Natural killer cell (primary cell): ENCODE data around the gene ABCC2. TPM values are rescaled to one million over a fixed set of nuclear protein-coding genes. Genes with fewer than 3 reads are reported as not detected.

Experiments used
- ATAC-seq, 3 donors: fragments of 150-1000 bp in 2 of 3; fragments of 200-7000 bp in 1 of 3; cut with Tn5 transposase; 1 replicate in 1 of 3; 2 replicates in 2 of 3; pipeline ENCODE4 v1.10.0; 2021; ENCODE audit warnings: mild to moderate bottlenecking in 2 of 3, moderate library complexity in 2 of 3
- DNase-seq, 2 donors: peaks; one replicate each; pipeline versions ENCODE4 v3.0.0 to v3.0.0-alpha.2; 2013 to 2021; ENCODE audit warnings: mixed read lengths in 1 of 2
- H3K27ac ChIP-seq: one replicate; pipeline ENCODE4 v1.5.1; 2013; ENCODE audit warnings: mild to moderate bottlenecking, low read length
- H3K27me3 ChIP-seq: one replicate; pipeline ENCODE4 v1.6.1; 2013; ENCODE audit warnings: low read length; ENCODE audit not compliant: control insufficient read depth, insufficient read depth
- H3K36me3 ChIP-seq: one replicate; pipeline ENCODE4 v1.6.1; 2013; ENCODE audit warnings: low read length; ENCODE audit not compliant: control insufficient read depth, insufficient read depth
- H3K4me1 ChIP-seq: one replicate; pipeline ENCODE4 v1.6.1; 2013; ENCODE audit warnings: low read length; ENCODE audit not compliant: control insufficient read depth, insufficient read depth
- H3K4me3 ChIP-seq: one replicate; pipeline ENCODE4 v1.5.1; 2013; ENCODE audit warnings: low read length
- H3K9me3 ChIP-seq: one replicate; pipeline ENCODE4 v1.6.1; 2013; ENCODE audit warnings: low read length; ENCODE audit not compliant: control insufficient read depth, insufficient read depth
- H3K27ac Mint-ChIP-seq, 2 donors: one replicate each; pipeline ENCODE4 v1.8.0; 2022; ENCODE audit warnings: mild to moderate bottlenecking in 2 of 2, mixed read lengths in 2 of 2, moderate library complexity in 1 of 2
- H3K27me3 Mint-ChIP-seq, 2 donors: one replicate each; pipeline ENCODE4 v1.8.0; 2022; ENCODE audit warnings: low read depth in 2 of 2, mixed read lengths in 2 of 2
- H3K36me3 Mint-ChIP-seq: one replicate; pipeline ENCODE4 v1.8.0; 2022; ENCODE audit warnings: mixed read lengths
- H3K4me1 Mint-ChIP-seq, 2 donors: one replicate each; pipeline ENCODE4 v1.8.0; 2022; ENCODE audit warnings: mixed read lengths in 2 of 2
- H3K4me3 Mint-ChIP-seq: one replicate; pipeline ENCODE4 v1.8.0; 2022; ENCODE audit warnings: mild to moderate bottlenecking, moderate library complexity, mixed read lengths
- H3K9me3 Mint-ChIP-seq, 2 donors: one replicate each; pipeline ENCODE4 v1.8.0; 2022; ENCODE audit warnings: mixed read lengths in 2 of 2
- WGBS: methylation state at CpG from one replicate; pipeline ENCODE4 v1.1.7; 2013; ENCODE audit warnings: missing lambda C conversion rate; ENCODE audit not compliant: insufficient coverage; 5-methylcytosine and 5-hydroxymethylcytosine counted together
- intact Hi-C: fragments of 100-400 bp; cut with micrococcal nuclease; formaldehyde crosslinking; loops from one replicate; pipeline ENCODE4 v1.14.2; 2022
- total RNA-seq, 4 donors: library from RNA; stranded (reverse); fragments of 120-200 nt in 1 of 4; gene quantifications; one replicate each; pipeline versions ENCODE4 v1.2.3 to v1.2.4, GENCODE V29; 2013 to 2022
- TF ChIP-seq, protein P1 (sequence below): fragments of 200-600 bp; IDR thresholded peaks from one replicate; pipeline ENCODE4 v1.8.0; 2022; ENCODE audit warnings: antibody characterized with exemption

The ABCC2 gene
- total RNA-seq, 3 donors from 2014 or later (not counting 1 experiment from before 2014, with no cell fraction given), result 1.3 to 3.4 (median 2.7) TPM

DNA sequence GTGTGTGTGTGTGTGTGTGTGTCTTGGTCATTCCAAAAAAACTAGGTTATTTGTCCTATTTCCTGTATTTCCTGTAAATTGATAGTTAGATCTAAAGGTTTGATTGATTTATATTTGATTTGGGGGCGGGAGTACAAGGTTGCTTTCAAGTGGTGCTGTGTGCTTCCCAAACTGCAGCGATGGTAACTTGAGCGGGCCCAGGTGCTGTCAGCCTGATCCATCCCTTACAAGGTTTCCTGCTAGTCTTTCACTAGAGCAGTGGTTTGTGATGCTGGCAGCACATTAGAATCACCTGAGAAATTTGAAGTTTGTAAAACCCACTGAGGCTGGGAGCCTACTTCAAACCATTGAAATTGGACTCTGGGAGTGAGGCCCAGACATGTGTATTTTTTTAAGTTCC lies 23.7 kb downstream of the ABCC2 start:
- no peaks in the 10 kb centered on the region for H3K36me3 Mint-ChIP-seq
- ATAC-seq, result no peak
- no peak overlapping the region for H3K27ac Mint-ChIP-seq
- DNase-seq, result no peak
- Histone ChIP-seq H3K9me3 (no peaks in the 10 kb centered on the region), H3K36me3 (no peaks in the 10 kb centered on the region), H3K27ac (no peak overlapping the region), H3K27me3 (no peaks in the 10 kb centered on the region), H3K4me1 (no peaks in the 10 kb centered on the region), H3K4me3 (no peak overlapping the region)
- WGBS, result 64% methylated on average over 3 of the region's 3 CpGs
- no peaks in the 10 kb centered on the region for H3K4me1 Mint-ChIP-seq
- peaks cover 0 to 2% of the 10 kb centered on the region in 2 donors for H3K27me3 Mint-ChIP-seq
- H3K4me3 Mint-ChIP-seq, result no peak overlapping the region
- intact Hi-C loops, result no loop called here
- H3K9me3 Mint-ChIP-seq, result no peaks in the 10 kb centered on the region
- TF ChIP-seq, protein P1, sequence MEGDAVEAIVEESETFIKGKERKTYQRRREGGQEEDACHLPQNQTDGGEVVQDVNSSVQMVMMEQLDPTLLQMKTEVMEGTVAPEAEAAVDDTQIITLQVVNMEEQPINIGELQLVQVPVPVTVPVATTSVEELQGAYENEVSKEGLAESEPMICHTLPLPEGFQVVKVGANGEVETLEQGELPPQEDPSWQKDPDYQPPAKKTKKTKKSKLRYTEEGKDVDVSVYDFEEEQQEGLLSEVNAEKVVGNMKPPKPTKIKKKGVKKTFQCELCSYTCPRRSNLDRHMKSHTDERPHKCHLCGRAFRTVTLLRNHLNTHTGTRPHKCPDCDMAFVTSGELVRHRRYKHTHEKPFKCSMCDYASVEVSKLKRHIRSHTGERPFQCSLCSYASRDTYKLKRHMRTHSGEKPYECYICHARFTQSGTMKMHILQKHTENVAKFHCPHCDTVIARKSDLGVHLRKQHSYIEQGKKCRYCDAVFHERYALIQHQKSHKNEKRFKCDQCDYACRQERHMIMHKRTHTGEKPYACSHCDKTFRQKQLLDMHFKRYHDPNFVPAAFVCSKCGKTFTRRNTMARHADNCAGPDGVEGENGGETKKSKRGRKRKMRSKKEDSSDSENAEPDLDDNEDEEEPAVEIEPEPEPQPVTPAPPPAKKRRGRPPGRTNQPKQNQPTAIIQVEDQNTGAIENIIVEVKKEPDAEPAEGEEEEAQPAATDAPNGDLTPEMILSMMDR, result no peak

DNA sequence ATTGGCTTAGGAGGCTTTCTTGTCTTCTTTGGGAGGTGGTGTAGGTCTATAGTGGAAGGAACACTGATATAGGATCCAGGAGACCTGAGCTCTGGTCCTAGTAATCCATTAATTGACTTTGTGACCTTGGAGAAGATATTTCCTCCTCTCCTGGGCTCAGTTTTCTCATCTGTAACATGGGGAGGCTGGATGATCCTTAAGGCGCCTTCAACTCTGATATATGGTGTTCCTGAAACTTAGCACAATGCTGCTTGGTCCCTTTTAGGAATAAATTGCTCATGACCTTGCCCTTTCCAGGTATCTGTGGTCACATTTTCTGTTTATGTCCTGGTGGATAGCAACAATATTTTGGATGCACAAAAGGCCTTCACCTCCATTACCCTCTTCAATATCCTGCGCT lies 25.3 kb downstream of the ABCC2 start:
- peaks cover 0 to 2% of the 10 kb centered on the region in 2 donors for H3K27me3 Mint-ChIP-seq
- Histone ChIP-seq H3K9me3 (no peaks in the 10 kb centered on the region), H3K27ac (no peak overlapping the region), H3K36me3 (no peaks in the 10 kb centered on the region), H3K27me3 (no peaks in the 10 kb centered on the region), H3K4me1 (no peaks in the 10 kb centered on the region), H3K4me3 (no peak overlapping the region)
- no peak overlapping the region for H3K4me3 Mint-ChIP-seq
- intact Hi-C loops, result no loop called here
- ATAC-seq (no peak), DNase-seq (no peak)
- no peak overlapping the region for H3K27ac Mint-ChIP-seq
- no peaks in the 10 kb centered on the region for H3K9me3 Mint-ChIP-seq
- TF ChIP-seq, protein P1, result no peak
- H3K4me1 Mint-ChIP-seq, result no peaks in the 10 kb centered on the region
- no peaks in the 10 kb centered on the region for H3K36me3 Mint-ChIP-seq
- 100% methylated on average over 2 of the region's 2 CpGs for WGBS

DNA sequence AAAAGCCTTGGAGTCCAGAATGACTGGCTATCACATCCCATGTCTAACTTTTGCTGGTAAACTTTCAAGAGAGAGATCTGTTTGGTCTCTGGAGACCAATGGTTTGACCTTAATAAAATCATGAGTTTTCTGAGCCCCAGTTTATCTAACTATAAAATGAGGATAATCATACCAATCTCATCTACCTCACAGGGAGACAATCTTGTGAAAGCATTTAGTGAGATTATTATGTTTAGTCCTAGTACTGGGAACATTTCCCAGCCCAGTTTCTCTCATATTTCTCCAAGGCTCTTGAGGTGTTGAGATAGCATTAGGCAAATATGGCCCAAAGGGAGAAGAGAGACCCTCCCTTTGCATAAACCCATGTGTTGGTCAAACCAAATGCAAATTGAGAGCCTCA lies 25.8 kb downstream of the ABCC2 start:
- DNase-seq, result no peak

DNA sequence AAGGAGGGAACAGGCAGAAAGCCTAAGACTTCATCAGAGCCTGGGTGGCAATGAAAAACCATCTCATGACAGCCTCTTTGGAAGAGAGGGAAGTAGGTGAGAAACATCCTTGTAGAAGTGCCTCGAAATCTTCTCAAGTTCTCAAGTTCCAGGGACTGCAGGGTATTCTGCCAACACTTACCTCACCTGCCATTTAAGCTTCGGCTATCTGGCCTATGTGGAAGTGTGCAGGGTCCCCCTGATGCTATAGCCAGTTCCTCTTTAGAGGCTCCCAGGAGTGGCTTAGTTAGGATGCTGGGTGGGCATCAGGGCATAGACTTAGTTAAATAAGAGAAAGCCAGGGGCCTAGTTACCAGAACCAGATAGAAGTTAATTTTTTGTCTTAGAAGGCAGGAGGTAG lies 27.0 kb downstream of the ABCC2 start:
- ATAC-seq, result no peak

More for the DNA sequence above, 25.8 kb downstream of the ABCC2 start:
- H3K27me3 ChIP-seq, result no peaks in the 10 kb centered on the region
- intact Hi-C loops, result no loop called here
- Mint-ChIP-seq H3K27ac (no peak overlapping the region), H3K27me3 (peaks cover 0 to 2% of the 10 kb centered on the region in 2 donors), H3K4me3 (no peak overlapping the region), H3K4me1 (no peaks in the 10 kb centered on the region), H3K36me3 (no peaks in the 10 kb centered on the region), H3K9me3 (no peaks in the 10 kb centered on the region)
- no peaks in the 10 kb centered on the region for H3K36me3 ChIP-seq
- no peak overlapping the region for H3K27ac ChIP-seq
- no peaks in the 10 kb centered on the region for H3K9me3 ChIP-seq
- ATAC-seq, result no peak
- H3K4me3 ChIP-seq, result no peak overlapping the region
- no peaks in the 10 kb centered on the region for H3K4me1 ChIP-seq
- TF ChIP-seq, protein P1, result no peak

More for the DNA sequence above, 27.0 kb downstream of the ABCC2 start:
- Mint-ChIP-seq H3K36me3 (no peaks in the 10 kb centered on the region), H3K27me3 (peaks cover 0 to 2% of the 10 kb centered on the region in 2 donors), H3K4me3 (no peak overlapping the region), H3K27ac (no peak overlapping the region), H3K4me1 (no peaks in the 10 kb centered on the region), H3K9me3 (no peaks in the 10 kb centered on the region)
- no peaks in the 10 kb centered on the region for H3K9me3 ChIP-seq
- no peaks in the 10 kb centered on the region for H3K4me1 ChIP-seq
- H3K27me3 ChIP-seq, result no peaks in the 10 kb centered on the region
- WGBS, result 83% methylated on average over 2 of the region's 2 CpGs
- TF ChIP-seq, protein P1, result no peak
- no peak overlapping the region for H3K4me3 ChIP-seq
- intact Hi-C loops, result no loop called here
- no peak for DNase-seq
- H3K36me3 ChIP-seq, result no peaks in the 10 kb centered on the region
- H3K27ac ChIP-seq, result no peak overlapping the region
